GM18519 (cell line): Measurements from ENCODE around the gene LMAN2.
"Not testable (repeated sequence)": the region's sequence is repeated elsewhere in the genome, so short reads cannot be mapped to it uniquely, and the experiment has no call there.

ENCODE experiments used
- ATAC-seq: cut with Tn5 transposase; IDR thresholded peaks from one replicate; pipeline ENCODE4 v1.9.1; 2021; ENCODE audit warnings: mild to moderate bottlenecking, moderate library complexity; ENCODE audit not compliant: unreplicated experiment, low FRiP score

Gene LMAN2

GRCh38 chr5:177366528-177367322 is 15.3 kb upstream of the LMAN2 start:
- no peak for ATAC-seq

- ATAC-seq: no peak
Observed at GRCh38 chr5:177365845-177366527, 14.5 kb upstream of the LMAN2 start.

GRCh38 chr5:177364159-177364962 is 12.9 kb upstream of the LMAN2 start:
- ATAC-seq: no peak

GRCh38 chr5:177363565-177363964 is 12.1 kb upstream of the LMAN2 start:
- no peak for ATAC-seq

GRCh38 chr5:177362610-177363507 is 11.4 kb upstream of the LMAN2 start:
- ATAC-seq: no peak

- ATAC-seq: no peak
Observed at GRCh38 chr5:177362292-177362609, 10.8 kb upstream of the LMAN2 start.

- ATAC-seq: no peak
Observed at GRCh38 chr5:177361418-177362291, 10.2 kb upstream of the LMAN2 start.

GRCh38 chr5:177360740-177361139 is 9.3 kb upstream of the LMAN2 start:
- not testable (repeated sequence) for ATAC-seq

GRCh38 chr5:177359860-177360259 is 8.4 kb upstream of the LMAN2 start:
- ATAC-seq: no peak

GRCh38 chr5:177359451-177359851 is 8.0 kb upstream of the LMAN2 start:
- ATAC-seq: no peak

GRCh38 chr5:177358370-177358819 is 6.9 kb upstream of the LMAN2 start:
- ATAC-seq: no peak

- peak; percentile 83 for ATAC-seq
Observed at GRCh38 chr5:177357459-177358351, 6.2 kb upstream of the LMAN2 start, which contains the start of gene RGS14. Gene RGS14 (plus strand): TSS chr5:177357924. CDS start chr5:177358025, 101 bp downstream.

GRCh38 chr5:177357146-177357458 is 5.6 kb upstream of the LMAN2 start:
- no peak for ATAC-seq

GRCh38 chr5:177356746-177357145 is 5.3 kb upstream of the LMAN2 start:
- no peak for ATAC-seq

- ATAC-seq: no peak
Observed at GRCh38 chr5:177355868-177356168, 4.3 kb upstream of the LMAN2 start.

- no peak for ATAC-seq
Observed at GRCh38 chr5:177355162-177355867, 3.8 kb upstream of the LMAN2 start.

GRCh38 chr5:177354711-177355110 is 3.2 kb upstream of the LMAN2 start:
- ATAC-seq: no peak

- ATAC-seq: no peak
Observed at GRCh38 chr5:177354256-177354655, 2.8 kb upstream of the LMAN2 start.
